Measurements from ENCODE around the gene KRT13.

GRCh38 chr17:41520821-41521521 is 15.6 kb upstream of the KRT13 start:
- TF ChIP-seq REST (IDR thresholded peaks at IDR 0.05) = no peak
- no peak for TF ChIP-seq CTCF (IDR thresholded peaks at IDR 0.05; ENCODE audit: low read depth, low read length, missing input control)
- TF ChIP-seq MAX (IDR thresholded peaks at IDR 0.05) = no peak
- TF ChIP-seq YY1 (IDR thresholded peaks at IDR 0.05) = no peak
- TF ChIP-seq SP1 (IDR thresholded peaks at IDR 0.05) = no peak
- no peak for TF ChIP-seq JUND (IDR thresholded peaks at IDR 0.05)
- no peak for TF ChIP-seq FOXA1 (IDR thresholded peaks at IDR 0.05)
- TF ChIP-seq RAD21 (IDR thresholded peaks at IDR 0.05) = no peak
- no peak for TF ChIP-seq HNF4A (conservative IDR thresholded peaks at IDR 0.05)
- no peak for TF ChIP-seq ZBTB33 (IDR thresholded peaks at IDR 0.05)
- TF ChIP-seq GABPA (IDR thresholded peaks at IDR 0.05 in 1 of 2, conservative IDR thresholded peaks at IDR 0.05 in 1 of 2) = no peak
- no peak for TF ChIP-seq TAF1 (conservative IDR thresholded peaks at IDR 0.05)
- TF ChIP-seq RXRA (IDR thresholded peaks at IDR 0.05) = no peak
- TF ChIP-seq EGR1 (IDR thresholded peaks at IDR 0.05; ENCODE audit: low read depth in 2 of 2) = no peak
